ENCODE results near the gene VPS54. TPM values are rescaled to one million over a fixed set of nuclear protein-coding genes. Genes with fewer than 3 reads are reported as not detected.
"Not testable (repeated sequence)": the region's sequence is repeated elsewhere in the genome, so short reads cannot be mapped to it uniquely, and the experiment has no call there.

The VPS54 gene
- total RNA-seq, 1 donor from 2014 or later = 17.7 TPM

- Histone ChIP-seq H3K4me3 (ENCODE audit: low read depth, low read length) (no peak overlapping the region), H3K27me3 (ENCODE audit: control insufficient read depth, insufficient read depth, low read length) (no peaks in the 10 kb centered on the region), H3K36me3 (ENCODE audit: control insufficient read depth, insufficient read depth, low read length) (no peaks in the 10 kb centered on the region)
- no peak for DNase-seq (ENCODE audit: low read depth)
- TF ChIP-seq CTCF (IDR thresholded peaks at IDR 0.05; ENCODE audit: insufficient read depth, low read length, poor library complexity, severe bottlenecking) = no peak
These were observed 16.0 kb downstream of the VPS54 start for GRCh38 chr2:64003239-64003638.

GRCh38 chr2:64001382-64002101 is 17.7 kb downstream of the VPS54 start:
- Histone ChIP-seq H3K4me3 (ENCODE audit: low read depth, low read length) (no peak overlapping the region), H3K27me3 (ENCODE audit: control insufficient read depth, insufficient read depth, low read length) (no peaks in the 10 kb centered on the region), H3K36me3 (ENCODE audit: control insufficient read depth, insufficient read depth, low read length) (no peaks in the 10 kb centered on the region)
- TF ChIP-seq CTCF (IDR thresholded peaks at IDR 0.05; ENCODE audit: insufficient read depth, low read length, poor library complexity, severe bottlenecking) = no peak
- no peak for DNase-seq (ENCODE audit: low read depth)

GRCh38 chr2:64000630-64001381 is 18.4 kb downstream of the VPS54 start:
- no peak for TF ChIP-seq CTCF (IDR thresholded peaks at IDR 0.05; ENCODE audit: insufficient read depth, low read length, poor library complexity, severe bottlenecking)
- H3K4me3 ChIP-seq (ENCODE audit: low read depth, low read length) = no peak overlapping the region
- no peaks in the 10 kb centered on the region for H3K36me3 ChIP-seq (ENCODE audit: control insufficient read depth, insufficient read depth, low read length)
- no peaks in the 10 kb centered on the region for H3K27me3 ChIP-seq (ENCODE audit: control insufficient read depth, insufficient read depth, low read length)
- DNase-seq (ENCODE audit: low read depth) = no peak

- H3K36me3 ChIP-seq (ENCODE audit: control insufficient read depth, insufficient read depth, low read length) = no peaks in the 10 kb centered on the region
- no peak overlapping the region for H3K4me3 ChIP-seq (ENCODE audit: low read depth, low read length)
- TF ChIP-seq CTCF (IDR thresholded peaks at IDR 0.05; ENCODE audit: insufficient read depth, low read length, poor library complexity, severe bottlenecking) = no peak
- DNase-seq (ENCODE audit: low read depth) = no peak
- H3K27me3 ChIP-seq (ENCODE audit: control insufficient read depth, insufficient read depth, low read length) = no peaks in the 10 kb centered on the region
These were observed 20.2 kb downstream of the VPS54 start for GRCh38 chr2:63999049-63999448.

GRCh38 chr2:63996582-63997198 is 22.5 kb downstream of the VPS54 start:
- H3K27me3 ChIP-seq (ENCODE audit: control insufficient read depth, insufficient read depth, low read length); H3K36me3 ChIP-seq (ENCODE audit: control insufficient read depth, insufficient read depth, low read length); DNase-seq (ENCODE audit: low read depth); H3K4me3 ChIP-seq (ENCODE audit: low read depth, low read length): not testable (repeated sequence)

GRCh38 chr2:63994329-63995070 is 24.7 kb downstream of the VPS54 start:
- not testable (repeated sequence) for H3K4me3 ChIP-seq (ENCODE audit: low read depth, low read length); DNase-seq (ENCODE audit: low read depth); H3K36me3 ChIP-seq (ENCODE audit: control insufficient read depth, insufficient read depth, low read length); H3K27me3 ChIP-seq (ENCODE audit: control insufficient read depth, insufficient read depth, low read length)

All from kidney epithelial cell (primary cell).